Sigmoid colon (tissue), 7 donors: ENCODE measurements around the gene TSEN15. TPM values are rescaled to one million over a fixed set of nuclear protein-coding genes. Genes with fewer than 3 reads are reported as not detected.

Experiments used
- DNase-seq: peaks from one replicate; pipeline ENCODE4 v3.0.0-alpha.2; 2019
- H3K27ac ChIP-seq, 4 donors: fragments of 200-600 bp; sonication (generic); one replicate each; pipeline ENCODE4 v1.5.1; 2016 to 2019; ENCODE audit warnings: mild to moderate bottlenecking in 1 of 4
- H3K27me3 ChIP-seq, 3 donors: fragments of 200-600 bp; sonication (generic); one replicate each; pipeline ENCODE4 v1.5.1; 2019; ENCODE audit warnings: mild to moderate bottlenecking in 1 of 3
- H3K36me3 ChIP-seq, 4 donors: fragments of 200-600 bp; sonication (generic); one replicate each; pipeline ENCODE4 v1.5.1; 2016 to 2019
- H3K4me1 ChIP-seq, 4 donors: fragments of 200-600 bp; sonication (generic); one replicate each; pipeline ENCODE4 v1.5.1; 2017 to 2019
- H3K4me3 ChIP-seq, 4 donors: fragments of 200-600 bp; sonication (generic); one replicate each; pipeline ENCODE4 v1.5.1; 2017 to 2019; ENCODE audit warnings: mild to moderate bottlenecking in 2 of 4, moderate library complexity in 1 of 4
- H3K9me3 ChIP-seq, 4 donors: fragments of 200-600 bp in 3 of 4; sonication (generic) in 3 of 4; one replicate each; pipeline versions ENCODE4 v1.5.1 to v1.6.1; 2013 to 2019
- CTCF ChIP-seq, 4 experiments: fragments of 450-650 bp in 3 of 4; fragments of 200-600 bp in 1 of 4; IDR thresholded peaks; one replicate each; pipeline ENCODE4 v1.5.1; 2016 to 2019; ENCODE audit warnings: antibody characterized with exemption in 4 of 4, mild to moderate bottlenecking in 3 of 4, moderate library complexity in 2 of 4
- EP300 ChIP-seq, 4 donors: sonication (generic); formaldehyde crosslinking; IDR thresholded peaks; one replicate each; pipeline ENCODE4 v1.6.1; 2017; ENCODE audit warnings: antibody characterized with exemption in 4 of 4
- POLR2A ChIP-seq, 2 donors: fragments of 450-650 bp; IDR thresholded peaks; one replicate each; pipeline ENCODE4 v1.6.1; 2016; ENCODE audit warnings: antibody characterized with exemption in 2 of 2, mild to moderate bottlenecking in 2 of 2, moderate library complexity in 2 of 2
- POLR2AphosphoS5 ChIP-seq, 4 donors: sonication (generic); formaldehyde crosslinking; IDR thresholded peaks; one replicate each; pipeline ENCODE4 v1.6.1; 2017; ENCODE audit warnings: antibody characterized with exemption in 4 of 4
- WGBS, 2 donors: extraction: QIAGEN DNeasy Blood & Tissue Kit; methylation state at CpG; one replicate each; pipeline ENCODE4 v1.1.7; 2013; 5-methylcytosine and 5-hydroxymethylcytosine counted together
- intact Hi-C: fragments of 100-400 bp; cut with DNase I; formaldehyde crosslinking; loops from one replicate; pipeline ENCODE4 v1.15.1; 2023
- polyA plus RNA-seq, 3 donors: library from polyadenylated mRNA; stranded (reverse); fragments of 200-250 nt; gene quantifications; one replicate each; pipeline ENCODE4 v1.2.3, GENCODE V29; 2013
- total RNA-seq, 4 donors: library from RNA; depleted of rRNA; stranded (reverse); fragments of >200 nt; gene quantifications; one replicate each; pipeline ENCODE4 v1.1.0, GENCODE V29; 2016
- donor health status: healthy with polysubstance abuse.
- donor health status: Bipolar disorder and iron deficiency.
- donor health status: healthy.

The TSEN15 gene
- total and polyA plus RNA-seq, 7 donors = 8.4 to 56.4 (median 29.4) TPM

GRCh38 chr1:184069675-184070074, 18.1 kb downstream of the TSEN15 start:
- no peak for TF ChIP-seq CTCF (IDR thresholded peaks at IDR 0.05)
- no peak for TF ChIP-seq POLR2AphosphoS5 (IDR thresholded peaks at IDR 0.05)
- no peak for TF ChIP-seq POLR2A (IDR thresholded peaks at IDR 0.05)
- no peak for TF ChIP-seq EP300 (IDR thresholded peaks at IDR 0.05)
- DNase-seq = no peak
- no peaks in the 10 kb centered on the region for H3K27me3 ChIP-seq
- H3K4me1 ChIP-seq = peaks cover 0 to 4% (median 2%) of the 10 kb centered on the region in 4 donors
- H3K36me3 ChIP-seq = peaks cover 0 to 32% (median 0%) of the 10 kb centered on the region in 4 donors
- no peak overlapping the region for H3K4me3 ChIP-seq
- no peaks in the 10 kb centered on the region for H3K9me3 ChIP-seq
- WGBS, 2 donors = 71 to 85% methylated on average over 2 of the region's 2 CpGs
- intact Hi-C loops = no loop called here
- H3K27ac ChIP-seq = no peak overlapping the region

GRCh38 chr1:184072376-184072775, 20.8 kb downstream of the TSEN15 start:
- intact Hi-C loops = no loop called here
- no peak for DNase-seq
- WGBS, 2 donors = 91 to 95% methylated on average over 2 of the region's 2 CpGs

GRCh38 chr1:184074383-184074782, 22.9 kb downstream of the TSEN15 start:
- H3K36me3 ChIP-seq = peaks cover 0 to 9% (median 0%) of the 10 kb centered on the region in 4 donors
- TF ChIP-seq CTCF (IDR thresholded peaks at IDR 0.05) = no peak
- TF ChIP-seq EP300 (IDR thresholded peaks at IDR 0.05) = no peak
- no peak for TF ChIP-seq POLR2AphosphoS5 (IDR thresholded peaks at IDR 0.05)
- TF ChIP-seq POLR2A (IDR thresholded peaks at IDR 0.05) = no peak
- H3K27ac ChIP-seq = peak overlapping the region in 3 of 4 donors; percentile 68 to 73 (median 72)
- intact Hi-C loops = loop anchor here (2.0 kb wide), 1 partner anchor 590 kb away; no protein-coding TSS in a partner anchor
- peaks cover 0 to 40% (median 34%) of the 10 kb centered on the region in 4 donors for H3K4me1 ChIP-seq
- DNase-seq = no peak
- H3K4me3 ChIP-seq = no peak overlapping the region
- H3K27me3 ChIP-seq = no peaks in the 10 kb centered on the region
- peaks cover 0 to 7% (median 0%) of the 10 kb centered on the region in 4 donors for H3K9me3 ChIP-seq
- WGBS, 2 donors = 84 to 90% methylated on average over 2 of the region's 2 CpGs

More at GRCh38 chr1:184072376-184072775, 20.8 kb downstream of the TSEN15 start:
- H3K9me3 ChIP-seq = peaks cover 0 to 6% (median 0%) of the 10 kb centered on the region in 4 donors
- H3K36me3 ChIP-seq = peaks cover 0 to 12% (median 0%) of the 10 kb centered on the region in 4 donors
- H3K4me3 ChIP-seq = no peak overlapping the region
- H3K4me1 ChIP-seq = peaks cover 0 to 24% (median 17%) of the 10 kb centered on the region in 4 donors
- TF ChIP-seq CTCF (IDR thresholded peaks at IDR 0.05) (no peak), POLR2A (IDR thresholded peaks at IDR 0.05) (no peak), EP300 (IDR thresholded peaks at IDR 0.05) (no peak), POLR2AphosphoS5 (IDR thresholded peaks at IDR 0.05) (no peak)
- H3K27ac ChIP-seq = no peak overlapping the region
- no peaks in the 10 kb centered on the region for H3K27me3 ChIP-seq

- WGBS, 2 donors = 46 to 49% methylated on average over 4 of the region's 4 CpGs
Observed at GRCh38 chr1:184075055-184076029, 23.8 kb downstream of the TSEN15 start.

More at GRCh38 chr1:184075055-184076029, 23.8 kb downstream of the TSEN15 start:
- TF ChIP-seq POLR2A (IDR thresholded peaks at IDR 0.05) = no peak
- TF ChIP-seq EP300 (IDR thresholded peaks at IDR 0.05) = no peak
- peak; percentile 60 to 80 (median 70) for TF ChIP-seq CTCF (IDR thresholded peaks at IDR 0.05)
- peak in 3 of 4 donors; percentile 35 to 72 (median 61) for TF ChIP-seq POLR2AphosphoS5 (IDR thresholded peaks at IDR 0.05)
- H3K4me1 ChIP-seq = peaks cover 0 to 47% (median 42%) of the 10 kb centered on the region in 4 donors
- intact Hi-C loops = loop anchor here (2.0 to 5.0 kb wide), 5 partner anchors 147 to 615 kb away; partner anchors contain the start of gene C1orf21
- peak overlapping the region; percentile 15 to 73 (median 70) for H3K27ac ChIP-seq
- H3K36me3 ChIP-seq = peaks cover 0 to 9% (median 0%) of the 10 kb centered on the region in 4 donors
- peaks cover 0 to 7% (median 0%) of the 10 kb centered on the region in 4 donors for H3K9me3 ChIP-seq
- H3K27me3 ChIP-seq = no peaks in the 10 kb centered on the region
- peak; percentile 82 for DNase-seq
- H3K4me3 ChIP-seq = no peak overlapping the region
